GM12874 (cell line): ENCODE measurements around the gene KRT73.

Source experiments
- TF ChIP-seq, protein P1 (sequence below): IDR thresholded peaks from 2 replicates; pipeline ENCODE4 v1.5.1; 2011; ENCODE audit warnings: low read depth, mild to moderate bottlenecking, control low read depth, low read length, moderate library complexity; ENCODE audit not compliant: insufficient read depth

Gene KRT73

DNA sequence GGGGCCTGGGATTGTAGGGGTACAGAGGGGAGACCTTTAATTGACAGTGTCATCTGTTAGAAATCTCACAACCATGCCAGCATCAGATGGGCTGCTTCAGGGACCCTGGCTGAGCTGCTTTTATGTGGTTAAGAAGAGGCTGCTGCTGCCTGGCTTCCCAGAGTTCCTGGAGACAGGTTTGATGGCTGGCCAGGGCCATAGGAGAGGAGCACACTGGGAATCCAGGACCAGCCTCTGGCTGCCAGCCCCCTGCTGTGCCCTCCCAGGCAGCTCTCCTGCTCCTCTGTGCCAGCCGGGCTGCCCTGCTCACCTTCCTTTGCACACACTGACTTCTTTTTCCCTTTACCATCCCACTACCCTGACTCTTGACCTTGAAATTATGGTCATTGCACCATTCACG is 507 bp upstream of the KRT73 start:
- TF ChIP-seq, protein P1, sequence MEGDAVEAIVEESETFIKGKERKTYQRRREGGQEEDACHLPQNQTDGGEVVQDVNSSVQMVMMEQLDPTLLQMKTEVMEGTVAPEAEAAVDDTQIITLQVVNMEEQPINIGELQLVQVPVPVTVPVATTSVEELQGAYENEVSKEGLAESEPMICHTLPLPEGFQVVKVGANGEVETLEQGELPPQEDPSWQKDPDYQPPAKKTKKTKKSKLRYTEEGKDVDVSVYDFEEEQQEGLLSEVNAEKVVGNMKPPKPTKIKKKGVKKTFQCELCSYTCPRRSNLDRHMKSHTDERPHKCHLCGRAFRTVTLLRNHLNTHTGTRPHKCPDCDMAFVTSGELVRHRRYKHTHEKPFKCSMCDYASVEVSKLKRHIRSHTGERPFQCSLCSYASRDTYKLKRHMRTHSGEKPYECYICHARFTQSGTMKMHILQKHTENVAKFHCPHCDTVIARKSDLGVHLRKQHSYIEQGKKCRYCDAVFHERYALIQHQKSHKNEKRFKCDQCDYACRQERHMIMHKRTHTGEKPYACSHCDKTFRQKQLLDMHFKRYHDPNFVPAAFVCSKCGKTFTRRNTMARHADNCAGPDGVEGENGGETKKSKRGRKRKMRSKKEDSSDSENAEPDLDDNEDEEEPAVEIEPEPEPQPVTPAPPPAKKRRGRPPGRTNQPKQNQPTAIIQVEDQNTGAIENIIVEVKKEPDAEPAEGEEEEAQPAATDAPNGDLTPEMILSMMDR: no peak

DNA sequence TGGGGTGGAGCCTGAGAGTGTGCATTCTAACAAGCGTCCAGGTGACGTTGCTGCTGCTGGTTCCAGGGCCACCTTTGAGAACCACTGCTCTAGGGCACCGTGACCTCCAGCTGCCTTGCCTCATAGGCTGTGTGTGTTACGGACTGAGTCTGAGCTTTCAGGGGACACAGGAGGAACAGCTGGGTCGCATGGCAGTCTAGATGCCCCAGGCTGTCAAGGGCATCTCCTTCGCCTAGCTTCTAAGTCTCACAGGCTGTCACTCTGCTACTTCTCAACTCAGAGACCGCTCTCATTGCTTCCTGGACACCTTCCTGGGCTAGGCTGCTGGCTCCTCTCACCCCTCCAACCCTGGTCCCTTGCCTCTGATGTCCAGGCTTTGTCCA is 965 bp downstream of the KRT73 start:
- TF ChIP-seq, protein P1: no peak

- TF ChIP-seq, protein P1: no peak
These were observed 1.5 kb downstream of the KRT73 start for GRCh38 chr12:52616680-52617402.

- TF ChIP-seq, protein P1: no peak
These were observed 2.4 kb downstream of the KRT73 start for GRCh38 chr12:52615912-52616311.

DNA sequence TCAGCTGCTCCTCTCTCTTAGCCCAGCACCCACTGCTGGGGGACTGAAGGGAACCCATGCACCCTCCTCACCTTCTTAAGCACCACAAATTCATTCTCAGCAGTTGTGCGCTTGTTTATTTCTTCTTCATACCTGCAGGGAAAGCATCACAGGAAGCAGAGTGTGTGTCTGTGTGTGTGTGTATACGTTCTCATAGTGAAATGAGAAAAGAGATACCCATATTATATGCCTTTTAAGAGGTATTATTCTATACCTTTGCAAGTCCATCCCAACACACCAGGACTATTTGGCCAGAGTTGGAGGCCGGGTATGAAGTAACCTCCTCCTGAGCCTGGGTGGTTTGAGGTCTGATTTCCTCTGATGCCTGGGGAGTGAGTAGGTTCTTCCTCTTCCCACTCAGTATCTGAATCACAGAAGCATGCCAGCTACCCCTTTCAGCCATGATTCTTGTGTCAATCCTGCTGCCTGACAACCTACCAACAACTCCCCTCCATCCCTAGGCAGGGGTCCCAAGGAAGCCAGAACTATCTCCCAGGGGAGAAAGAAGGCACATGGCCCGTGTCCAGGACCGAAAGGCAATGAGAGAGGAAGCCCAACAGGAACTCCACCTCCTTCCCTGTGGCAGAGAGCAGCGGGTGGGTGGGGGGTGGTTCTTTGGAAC is 3.0 kb downstream of the KRT73 start:
- TF ChIP-seq, protein P1: no peak

GRCh38 chr12:52614381-52615207 is 3.8 kb downstream of the KRT73 start:
- TF ChIP-seq, protein P1: no peak

DNA sequence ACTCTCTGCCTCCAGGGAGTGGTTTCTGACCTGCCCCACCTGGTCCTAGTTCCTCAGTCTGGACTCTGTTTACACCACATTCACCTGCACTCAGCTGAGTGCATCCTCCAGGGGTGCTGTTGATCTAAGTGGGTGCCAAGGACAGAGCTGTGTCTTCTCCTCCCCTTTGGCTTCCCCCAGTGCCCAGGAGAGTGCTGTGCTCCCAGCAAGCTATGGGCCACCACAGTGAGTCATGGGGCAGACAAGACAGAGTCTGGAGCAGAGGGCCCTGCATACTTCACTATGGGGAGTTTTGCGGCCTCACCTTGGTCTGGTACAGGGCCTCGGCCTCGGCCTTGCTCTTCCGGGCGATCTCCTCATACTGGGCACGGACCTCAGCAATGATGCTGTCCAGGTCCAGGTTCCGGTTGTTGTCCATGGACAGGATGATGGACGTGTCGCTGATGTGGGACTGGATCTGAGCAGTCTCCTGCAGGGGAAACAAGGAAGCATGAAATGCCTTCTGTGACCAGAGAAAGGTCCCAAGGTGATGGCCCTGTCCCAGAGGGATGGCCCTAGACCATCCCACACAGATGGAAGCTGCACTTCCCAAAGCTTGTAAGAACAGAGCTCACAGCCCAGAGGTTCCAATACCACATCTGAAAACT is 4.9 kb downstream of the KRT73 start:
- TF ChIP-seq, protein P1: no peak
